ENCODE data around the gene COQ8A.

DNA sequence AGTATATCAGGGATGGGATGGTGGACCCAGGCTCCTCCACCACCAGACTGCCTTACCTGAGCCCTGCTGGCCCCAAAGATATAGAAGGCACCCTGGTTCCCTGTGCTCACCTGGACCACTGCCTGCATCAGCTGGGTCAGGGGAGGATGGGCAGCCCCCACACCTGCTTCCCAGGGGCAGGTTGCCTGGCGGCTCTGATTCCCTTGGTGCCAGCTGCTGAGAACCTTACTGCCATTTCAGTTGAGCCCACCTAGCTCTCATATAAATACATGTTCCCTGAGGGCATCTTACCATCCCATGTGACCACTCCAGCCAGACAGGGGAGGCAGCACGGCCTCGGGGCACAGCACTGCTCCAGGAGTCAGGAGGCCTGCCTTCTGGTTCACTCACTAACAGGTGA is 45.3 kb upstream of the COQ8A start:
- no peak for TF ChIP-seq POLR2A (IDR thresholded peaks at IDR 0.05)
- TF ChIP-seq, protein P1, sequence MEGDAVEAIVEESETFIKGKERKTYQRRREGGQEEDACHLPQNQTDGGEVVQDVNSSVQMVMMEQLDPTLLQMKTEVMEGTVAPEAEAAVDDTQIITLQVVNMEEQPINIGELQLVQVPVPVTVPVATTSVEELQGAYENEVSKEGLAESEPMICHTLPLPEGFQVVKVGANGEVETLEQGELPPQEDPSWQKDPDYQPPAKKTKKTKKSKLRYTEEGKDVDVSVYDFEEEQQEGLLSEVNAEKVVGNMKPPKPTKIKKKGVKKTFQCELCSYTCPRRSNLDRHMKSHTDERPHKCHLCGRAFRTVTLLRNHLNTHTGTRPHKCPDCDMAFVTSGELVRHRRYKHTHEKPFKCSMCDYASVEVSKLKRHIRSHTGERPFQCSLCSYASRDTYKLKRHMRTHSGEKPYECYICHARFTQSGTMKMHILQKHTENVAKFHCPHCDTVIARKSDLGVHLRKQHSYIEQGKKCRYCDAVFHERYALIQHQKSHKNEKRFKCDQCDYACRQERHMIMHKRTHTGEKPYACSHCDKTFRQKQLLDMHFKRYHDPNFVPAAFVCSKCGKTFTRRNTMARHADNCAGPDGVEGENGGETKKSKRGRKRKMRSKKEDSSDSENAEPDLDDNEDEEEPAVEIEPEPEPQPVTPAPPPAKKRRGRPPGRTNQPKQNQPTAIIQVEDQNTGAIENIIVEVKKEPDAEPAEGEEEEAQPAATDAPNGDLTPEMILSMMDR (IDR thresholded peaks at IDR 0.05): no peak
- TF ChIP-seq POLR2AphosphoS5 (IDR thresholded peaks at IDR 0.05): no peak
- no peak for TF ChIP-seq EP300 (IDR thresholded peaks at IDR 0.05)

Data from gastroesophageal sphincter (tissue), 3 donors.